Glutamatergic neuron (in vitro differentiated cells): ENCODE results near the gene FILIP1L. TPM values are rescaled to one million over a fixed set of nuclear protein-coding genes. Genes with fewer than 3 reads are reported as not detected.

Experiments
- DNase-seq: peaks from one replicate; pipeline ENCODE4 v3.0.0; 2022
- H3K27ac Mint-ChIP-seq: one replicate; pipeline ENCODE4 v1.8.0; 2020; ENCODE audit warnings: mild to moderate bottlenecking, mixed read lengths, inconsistent platforms; ENCODE audit not compliant: unreplicated experiment
- H3K27me3 Mint-ChIP-seq: one replicate; pipeline ENCODE4 v1.8.0; 2020; ENCODE audit warnings: mild to moderate bottlenecking, moderate library complexity, mixed read lengths, inconsistent platforms; ENCODE audit not compliant: unreplicated experiment
- H3K36me3 Mint-ChIP-seq: one replicate; pipeline ENCODE4 v1.8.0; 2020; ENCODE audit warnings: mild to moderate bottlenecking, mixed read lengths, inconsistent platforms; ENCODE audit not compliant: unreplicated experiment
- H3K4me1 Mint-ChIP-seq: one replicate; pipeline ENCODE4 v1.8.0; 2020; ENCODE audit warnings: mild to moderate bottlenecking, low read depth, mixed read lengths, inconsistent platforms; ENCODE audit not compliant: unreplicated experiment
- H3K4me3 Mint-ChIP-seq: one replicate; pipeline ENCODE4 v1.8.0; 2020; ENCODE audit warnings: mild to moderate bottlenecking, mixed read lengths, inconsistent platforms; ENCODE audit not compliant: unreplicated experiment
- H3K9me3 Mint-ChIP-seq: one replicate; pipeline ENCODE4 v1.8.0; 2020; ENCODE audit warnings: mild to moderate bottlenecking, moderate library complexity, mixed read lengths, inconsistent platforms; ENCODE audit not compliant: unreplicated experiment
- CTCF ChIP-seq: fragments of 200-600 bp; sonication (generic); IDR thresholded peaks from one replicate; pipeline ENCODE4 v1.5.0; 2021; ENCODE audit not compliant: partially characterized antibody, unreplicated experiment
- total RNA-seq: library from RNA; stranded (reverse); fragmentation: NEBNext Ultra II Directional; extraction: Animal tissue kit (Norgen Biotek cat#: 25700); gene quantifications from one replicate; pipeline ENCODE4 v1.2.1, GENCODE V29; 2021; ENCODE audit not compliant: unreplicated experiment

FILIP1L gene
- total RNA-seq, 1 donor from 2014 or later: 4.3 TPM

- TF ChIP-seq CTCF: no peak
- no peak for DNase-seq
- no peak overlapping the region for H3K27ac Mint-ChIP-seq
- no peaks in the 10 kb centered on the region for H3K27me3 Mint-ChIP-seq
- no peaks in the 10 kb centered on the region for H3K9me3 Mint-ChIP-seq
- H3K4me1 Mint-ChIP-seq: peaks cover 1% of the 10 kb centered on the region
- no peak overlapping the region for H3K4me3 Mint-ChIP-seq
- H3K36me3 Mint-ChIP-seq: no peaks in the 10 kb centered on the region
These were observed 235.0 kb downstream of the FILIP1L start for GRCh38 chr3:99879275-99879674.

- TF ChIP-seq CTCF: no peak
- Mint-ChIP-seq H3K27ac (no peak overlapping the region), H3K9me3 (no peaks in the 10 kb centered on the region), H3K27me3 (no peaks in the 10 kb centered on the region), H3K4me3 (no peak overlapping the region), H3K4me1 (peaks cover 5% of the 10 kb centered on the region), H3K36me3 (no peaks in the 10 kb centered on the region)
- DNase-seq: no peak
These were observed 236.3 kb downstream of the FILIP1L start for GRCh38 chr3:99878005-99878404.

- TF ChIP-seq CTCF: no peak
- Mint-ChIP-seq H3K4me3 (no peak overlapping the region), H3K36me3 (no peaks in the 10 kb centered on the region), H3K27me3 (no peaks in the 10 kb centered on the region), H3K4me1 (peaks cover 10% of the 10 kb centered on the region), H3K27ac (no peak overlapping the region), H3K9me3 (no peaks in the 10 kb centered on the region)
- DNase-seq: no peak
These were observed 237.2 kb downstream of the FILIP1L start for GRCh38 chr3:99877031-99877579.

- Mint-ChIP-seq H3K27me3 (no peaks in the 10 kb centered on the region), H3K4me3 (peak overlapping the region; percentile 93), H3K9me3 (no peaks in the 10 kb centered on the region), H3K4me1 (peaks cover 13% of the 10 kb centered on the region), H3K27ac (peak overlapping the region; percentile 74), H3K36me3 (no peaks in the 10 kb centered on the region)
- no peak for TF ChIP-seq CTCF
- peak; percentile 79 for DNase-seq
These were observed 238.1 kb downstream of the FILIP1L start for GRCh38 chr3:99875929-99876841.

- no peaks in the 10 kb centered on the region for H3K36me3 Mint-ChIP-seq
- H3K27me3 Mint-ChIP-seq: no peaks in the 10 kb centered on the region
- H3K27ac Mint-ChIP-seq: peak overlapping the region; percentile 74
- no peak for DNase-seq
- H3K9me3 Mint-ChIP-seq: no peaks in the 10 kb centered on the region
- H3K4me3 Mint-ChIP-seq: peak overlapping the region; percentile 93
- TF ChIP-seq CTCF: no peak
- H3K4me1 Mint-ChIP-seq: peaks cover 13% of the 10 kb centered on the region
These were observed 238.7 kb downstream of the FILIP1L start for GRCh38 chr3:99875581-99875928.
